Panc1 (cell line): ENCODE data around the gene TMED6. TPM values are rescaled to one million over a fixed set of nuclear protein-coding genes. Genes with fewer than 3 reads are reported as not detected.

ENCODE experiments used
- ATAC-seq: fragments of 200-7000 bp; cut with Tn5 transposase; 2 replicates; pipeline ENCODE4 v1.9.1; 2020; ENCODE audit warnings: mild to moderate bottlenecking, moderate library complexity
- Bru-seq: library from RNA; stranded (reverse); fragments of 400-500 nt; gene quantifications from one replicate; lab custom pipeline; 2021; lab: Mats Ljungman, UMichigan
- BruChase-seq, 2 experiments: library from RNA; stranded (reverse); fragments of 400-500 nt; gene quantifications; one replicate each; lab custom pipeline; 2021; lab: Mats Ljungman, UMichigan
- BruUV-seq: library from RNA; stranded (reverse); fragments of 400-500 nt; replicated peaks from 2 replicates; lab custom pipeline; 2021; lab: Mats Ljungman, UMichigan
- CTCF ChIA-PET: fragments of 300-600 bp; sonication (Branson Sonifier 250); formaldehyde crosslinking; loops from one replicate; lab custom pipeline; 2022; ENCODE audit warnings: antibody characterized with exemption; lab: Charles Lee
- POLR2A ChIA-PET: fragments of 300-600 bp; sonication (Branson Sonifier 250); formaldehyde crosslinking; loops from one replicate; lab custom pipeline; 2022; ENCODE audit warnings: antibody characterized with exemption; lab: Charles Lee
- DNase-seq: peaks from one replicate; pipeline ENCODE4 v3.0.0-alpha.2; 2010; ENCODE audit warnings: low read depth, low spot score
- H3K27ac ChIP-seq: 2 replicates; pipeline ENCODE4 v1.5.1; 2011; ENCODE audit warnings: mild to moderate bottlenecking, low read length, inconsistent platforms
- H3K27me3 ChIP-seq: fragments of 200-500 bp; sonication (Bioruptor generic); 2 replicates; pipeline ENCODE4 v1.6.0; 2014; ENCODE audit warnings: low read length, inconsistent platforms; ENCODE audit not compliant: control insufficient read depth, insufficient read depth
- H3K36me3 ChIP-seq: fragments of 200-500 bp; sonication (Bioruptor generic); 2 replicates; pipeline ENCODE4 v1.5.1; 2014; ENCODE audit warnings: inconsistent platforms, mild to moderate bottlenecking, low read length, moderate library complexity; ENCODE audit not compliant: control insufficient read depth, insufficient read depth
- H3K4me1 ChIP-seq: 2 replicates; pipeline ENCODE4 v1.5.1; 2011; ENCODE audit warnings: inconsistent platforms, mild to moderate bottlenecking, low read length, moderate library complexity; ENCODE audit not compliant: control insufficient read depth, insufficient read depth
- H3K4me3 ChIP-seq, 2 experiments: 2 replicates each; pipeline ENCODE4 v1.5.1; 2011 to 2012; ENCODE audit warnings: low read depth in 2 of 2, low read length in 2 of 2, mild to moderate bottlenecking in 2 of 2, inconsistent platforms in 1 of 2, moderate library complexity in 1 of 2
- H3K9me3 ChIP-seq: fragments of 200-500 bp; sonication (Bioruptor generic); 2 replicates; pipeline ENCODE4 v1.5.1; 2014; ENCODE audit warnings: low read depth, mild to moderate bottlenecking, inconsistent platforms, low read length, moderate library complexity; ENCODE audit not compliant: control insufficient read depth, insufficient read depth
- POLR2AphosphoS5 ChIP-seq: IDR thresholded peaks from 2 replicates; pipeline ENCODE4 v1.6.1; 2012; ENCODE audit warnings: mild to moderate bottlenecking, low read depth, low read length, moderate library complexity
- SIN3A ChIP-seq: IDR thresholded peaks from 2 replicates; pipeline ENCODE4 v1.6.1; 2012; ENCODE audit warnings: low read depth, mild to moderate bottlenecking, low read length, moderate library complexity, borderline replicate concordance; ENCODE audit not compliant: insufficient read depth
- TCF7L2 ChIP-seq: IDR thresholded peaks from 2 replicates; pipeline ENCODE4 v1.6.1; 2011; ENCODE audit warnings: mild to moderate bottlenecking, low read depth, low read length, inconsistent platforms
- in situ Hi-C: cut with HindIII; loops from 2 replicates; pipeline ENCODE4 v1.10.0; 2016; ENCODE audit warnings: low sequenced_read_pairs, low pct_unique_long_range_greater_than_20kb
- intact Hi-C: fragments of 100-400 bp; cut with micrococcal nuclease; formaldehyde crosslinking; loops from one replicate; pipeline ENCODE4 v1.10.0; 2022; ENCODE audit not compliant: unreplicated experiment
- long read RNA-seq: library from polyadenylated mRNA; unstranded; transcript quantifications from one replicate; pipeline ENCODE4 v2.0.0, GENCODE V29; 2021; ENCODE audit not compliant: unreplicated experiment
- polyA plus RNA-seq: library from polyadenylated mRNA; unstranded; fragments of >200 nt; gene quantifications from one replicate; pipeline ENCODE4 v1.2.1, GENCODE V29; 2012; ENCODE audit warnings: missing spikeins; ENCODE audit not compliant: insufficient read length
- total RNA-seq: library from RNA; stranded (reverse); gene quantifications from one replicate; pipeline ENCODE4 v1.2.1, GENCODE V29; 2021; ENCODE audit not compliant: unreplicated experiment
- TF ChIP-seq, protein P1 (sequence below), 2 experiments: IDR thresholded peaks; 2 replicates each; pipeline ENCODE4 v1.6.1; 2011 to 2012; ENCODE audit warnings: low read depth in 2 of 2, control low read depth in 1 of 2, low read length in 1 of 2, mild to moderate bottlenecking in 1 of 2, moderate library complexity in 1 of 2; ENCODE audit not compliant: insufficient read depth in 1 of 2
- TF ChIP-seq, protein P2 (sequence below): fragments of 450-650 bp; IDR thresholded peaks from 2 replicates; pipeline ENCODE4 v1.5.1; 2017; ENCODE audit warnings: mild to moderate bottlenecking

TMED6 gene
- total RNA-seq (0.36 TPM), Bru-seq, nascent RNA (percentile 49 among the genes with signal in this experiment), BruChase-seq, experiment 1, labeled RNA remaining after a 2-hour chase (percentile 51 among the genes with signal in this experiment), BruChase-seq, experiment 2, labeled RNA remaining after a 6-hour chase (percentile 41 among the genes with signal in this experiment)
- 0.31 TPM for polyA plus RNA-seq
- long read RNA-seq, result 0 reads

DNA sequence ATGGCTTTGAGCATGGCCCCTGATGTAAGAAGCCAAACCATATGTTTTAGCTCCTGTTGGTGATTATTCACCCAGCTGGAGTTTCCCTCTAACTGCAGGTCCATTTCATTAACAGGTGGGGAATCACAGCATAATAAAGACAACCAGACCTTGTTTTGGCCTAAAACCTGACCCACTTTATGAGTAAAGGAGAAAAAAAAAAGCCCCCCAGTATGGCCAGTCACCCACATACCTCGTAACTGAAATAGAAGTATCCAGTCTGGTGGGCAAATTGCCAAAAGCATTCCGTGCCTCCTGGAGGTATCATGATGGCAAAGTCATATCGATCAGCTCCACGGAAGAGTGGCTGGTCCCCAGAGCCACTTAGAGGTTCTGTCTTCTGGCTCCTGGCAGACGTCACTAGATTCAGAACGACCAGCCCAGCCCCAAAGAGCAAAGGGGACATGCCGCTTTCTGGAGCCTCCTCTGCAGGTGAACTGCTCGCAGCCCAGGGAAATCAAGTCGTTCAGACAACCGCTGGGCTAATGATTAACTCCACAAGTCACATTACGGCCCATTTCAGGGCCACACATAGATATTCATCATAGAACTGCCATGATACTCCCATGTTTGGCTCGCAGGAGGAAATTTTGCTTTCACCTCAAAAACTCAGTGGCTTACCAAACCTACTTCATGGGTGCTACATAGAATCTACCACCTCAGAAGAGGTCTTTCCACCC, at the start of gene TMED6:
TMED6 (minus strand) TSS at position 478 of the 719 bp plus-strand sequence; CDS start at position 445, 33 bp downstream.
- no TSS peak for BruUV-seq
- DNase-seq, result no peak
- ChIA-PET POLR2A (no interaction called here), CTCF (no interaction called here)
- Histone ChIP-seq H3K27ac (no peak within 1 kb of the TSS), H3K9me3 (no peaks in the 10 kb centered on the region), H3K36me3 (peaks cover 2% of the 10 kb centered on the region; the same call in 1 of the 2 replicates), H3K4me1 (no peaks in the 10 kb centered on the region), H3K4me3 (no peak within 1 kb of the TSS), H3K27me3 (no peaks in the 10 kb centered on the region)
- TF ChIP-seq, protein P1, sequence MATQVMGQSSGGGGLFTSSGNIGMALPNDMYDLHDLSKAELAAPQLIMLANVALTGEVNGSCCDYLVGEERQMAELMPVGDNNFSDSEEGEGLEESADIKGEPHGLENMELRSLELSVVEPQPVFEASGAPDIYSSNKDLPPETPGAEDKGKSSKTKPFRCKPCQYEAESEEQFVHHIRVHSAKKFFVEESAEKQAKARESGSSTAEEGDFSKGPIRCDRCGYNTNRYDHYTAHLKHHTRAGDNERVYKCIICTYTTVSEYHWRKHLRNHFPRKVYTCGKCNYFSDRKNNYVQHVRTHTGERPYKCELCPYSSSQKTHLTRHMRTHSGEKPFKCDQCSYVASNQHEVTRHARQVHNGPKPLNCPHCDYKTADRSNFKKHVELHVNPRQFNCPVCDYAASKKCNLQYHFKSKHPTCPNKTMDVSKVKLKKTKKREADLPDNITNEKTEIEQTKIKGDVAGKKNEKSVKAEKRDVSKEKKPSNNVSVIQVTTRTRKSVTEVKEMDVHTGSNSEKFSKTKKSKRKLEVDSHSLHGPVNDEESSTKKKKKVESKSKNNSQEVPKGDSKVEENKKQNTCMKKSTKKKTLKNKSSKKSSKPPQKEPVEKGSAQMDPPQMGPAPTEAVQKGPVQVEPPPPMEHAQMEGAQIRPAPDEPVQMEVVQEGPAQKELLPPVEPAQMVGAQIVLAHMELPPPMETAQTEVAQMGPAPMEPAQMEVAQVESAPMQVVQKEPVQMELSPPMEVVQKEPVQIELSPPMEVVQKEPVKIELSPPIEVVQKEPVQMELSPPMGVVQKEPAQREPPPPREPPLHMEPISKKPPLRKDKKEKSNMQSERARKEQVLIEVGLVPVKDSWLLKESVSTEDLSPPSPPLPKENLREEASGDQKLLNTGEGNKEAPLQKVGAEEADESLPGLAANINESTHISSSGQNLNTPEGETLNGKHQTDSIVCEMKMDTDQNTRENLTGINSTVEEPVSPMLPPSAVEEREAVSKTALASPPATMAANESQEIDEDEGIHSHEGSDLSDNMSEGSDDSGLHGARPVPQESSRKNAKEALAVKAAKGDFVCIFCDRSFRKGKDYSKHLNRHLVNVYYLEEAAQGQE (IDR thresholded peaks at IDR 0.05; ENCODE audit: insufficient read depth in 1 of 2, low read depth in 2 of 2, low read length in 1 of 2), result no peak
- TF ChIP-seq TCF7L2 (no peak), POLR2AphosphoS5 (no peak), SIN3A (no peak)
- TF ChIP-seq, protein P2, sequence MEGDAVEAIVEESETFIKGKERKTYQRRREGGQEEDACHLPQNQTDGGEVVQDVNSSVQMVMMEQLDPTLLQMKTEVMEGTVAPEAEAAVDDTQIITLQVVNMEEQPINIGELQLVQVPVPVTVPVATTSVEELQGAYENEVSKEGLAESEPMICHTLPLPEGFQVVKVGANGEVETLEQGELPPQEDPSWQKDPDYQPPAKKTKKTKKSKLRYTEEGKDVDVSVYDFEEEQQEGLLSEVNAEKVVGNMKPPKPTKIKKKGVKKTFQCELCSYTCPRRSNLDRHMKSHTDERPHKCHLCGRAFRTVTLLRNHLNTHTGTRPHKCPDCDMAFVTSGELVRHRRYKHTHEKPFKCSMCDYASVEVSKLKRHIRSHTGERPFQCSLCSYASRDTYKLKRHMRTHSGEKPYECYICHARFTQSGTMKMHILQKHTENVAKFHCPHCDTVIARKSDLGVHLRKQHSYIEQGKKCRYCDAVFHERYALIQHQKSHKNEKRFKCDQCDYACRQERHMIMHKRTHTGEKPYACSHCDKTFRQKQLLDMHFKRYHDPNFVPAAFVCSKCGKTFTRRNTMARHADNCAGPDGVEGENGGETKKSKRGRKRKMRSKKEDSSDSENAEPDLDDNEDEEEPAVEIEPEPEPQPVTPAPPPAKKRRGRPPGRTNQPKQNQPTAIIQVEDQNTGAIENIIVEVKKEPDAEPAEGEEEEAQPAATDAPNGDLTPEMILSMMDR, result no peak
- ATAC-seq, result no peak
- intact Hi-C loops (no loop called here), in situ Hi-C loops (no loop called here)

DNA sequence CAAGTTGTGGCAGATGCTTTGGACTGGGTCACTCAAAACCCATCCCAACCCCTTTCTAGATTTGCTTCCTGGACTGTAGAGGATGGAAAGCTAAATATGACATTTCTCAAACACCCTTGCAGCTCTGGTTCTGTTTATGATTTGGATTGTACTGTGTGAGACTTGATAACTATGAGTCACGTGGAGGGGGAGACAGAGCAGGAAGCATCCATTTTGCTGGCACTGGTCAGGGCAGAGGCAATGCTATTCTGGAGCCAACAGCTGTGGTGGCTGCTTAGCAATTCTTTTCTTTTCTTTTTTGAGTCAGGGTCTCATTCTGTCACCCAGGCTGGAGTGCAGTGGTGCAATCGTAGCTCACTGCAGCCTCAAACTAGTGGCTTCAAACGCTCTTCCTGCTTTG, 47.8 kb upstream of the TMED6 start:
- ChIA-PET POLR2A (interaction anchor here (0.6 kb wide), 1 partner anchor 14 kb away, joined by 13 read pairs; no protein-coding TSS in a partner anchor), CTCF (no interaction called here)
- in situ Hi-C loops, result no loop called here
- intact Hi-C loops, result loop anchor here (5.0 to 10.0 kb wide), 2 partner anchors 48 to 75 kb away; no protein-coding TSS in a partner anchor
- BruUV-seq, result no TSS peak
- Histone ChIP-seq H3K4me3 (no peak overlapping the region), H3K27me3 (no peaks in the 10 kb centered on the region), H3K36me3 (no peaks in the 10 kb centered on the region), H3K4me1 (peaks cover 58% of the 10 kb centered on the region), H3K27ac (peak overlapping the region; percentile 97), H3K9me3 (no peaks in the 10 kb centered on the region)
- DNase-seq (no peak), ATAC-seq (no peak)
- TF ChIP-seq TCF7L2 (no peak), SIN3A (no peak), POLR2AphosphoS5 (no peak)
- TF ChIP-seq, protein P1 (IDR thresholded peaks at IDR 0.05; ENCODE audit: insufficient read depth in 1 of 2, low read depth in 2 of 2, low read length in 1 of 2), result no peak
- TF ChIP-seq, protein P2, result no peak
